ENCODE results near the gene USP35.

DNA sequence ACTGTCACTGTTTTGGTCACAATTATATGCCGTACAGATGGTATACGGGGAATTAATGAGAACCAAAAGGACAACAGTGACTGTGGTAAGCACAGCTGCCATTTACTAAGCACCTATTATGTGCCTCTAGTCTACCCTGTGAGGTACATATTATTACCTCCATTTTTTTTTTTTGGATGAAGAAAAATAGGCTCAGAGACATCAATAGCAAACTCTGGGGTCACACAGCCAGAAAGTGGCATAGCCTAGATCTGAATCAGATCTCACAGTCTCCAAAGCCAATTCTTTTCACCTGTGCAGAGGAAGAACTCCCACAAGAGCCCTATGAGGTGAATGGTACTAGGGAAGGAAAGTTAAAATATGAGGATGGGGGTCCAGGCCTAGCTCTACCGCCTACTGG is 68.9 kb downstream of the USP35 start:
- TF ChIP-seq CTCF (IDR thresholded peaks at IDR 0.05) (no peak), POLR2A (IDR thresholded peaks at IDR 0.05) (no peak)
